Left ventricle myocardium inferior (tissue), 1 donor: ENCODE data around the gene ERN2. TPM values are rescaled to one million over a fixed set of nuclear protein-coding genes. Genes with fewer than 3 reads are reported as not detected.
"Not testable (repeated sequence)": the region's sequence is repeated elsewhere in the genome, so short reads cannot be mapped to it uniquely, and the experiment has no call there.

ENCODE experiments used
- DNase-seq: peaks from one replicate; pipeline ENCODE4 v3.0.0-alpha.2; 2020
- H3K27ac ChIP-seq: fragments of 200-600 bp; replicated peaks from 2 replicates; pipeline ENCODE4 v1.8.0; 2021
- H3K27me3 ChIP-seq: fragments of 200-600 bp; 2 replicates; pipeline ENCODE4 v1.8.0; 2021; ENCODE audit warnings: low read depth
- H3K36me3 ChIP-seq: fragments of 200-600 bp; 2 replicates; pipeline ENCODE4 v1.8.0; 2021
- H3K4me1 ChIP-seq: fragments of 200-600 bp; 2 replicates; pipeline ENCODE4 v1.8.0; 2021
- H3K4me3 ChIP-seq: fragments of 200-600 bp; 2 replicates; pipeline ENCODE4 v1.8.0; 2021; ENCODE audit warnings: mild to moderate bottlenecking, moderate library complexity
- H3K9me3 ChIP-seq: fragments of 200-600 bp; replicated peaks from 2 replicates; pipeline ENCODE4 v1.8.0; 2021
- CTCF ChIP-seq: fragments of 200-600 bp; IDR thresholded peaks from 2 replicates; pipeline ENCODE4 v1.8.0; 2021; ENCODE audit warnings: antibody characterized with exemption, mild to moderate bottlenecking, borderline replicate concordance
- intact Hi-C: fragments of 100-400 bp; cut with micrococcal nuclease; formaldehyde crosslinking; loops from one replicate; pipeline ENCODE4 v1.11.0; 2022
- total RNA-seq: library from RNA; stranded (reverse); fragmentation: NEBNext Ultra II Directional; extraction: Animal tissue kit (Norgen Biotek cat#: 25700); gene quantifications from one replicate; pipeline ENCODE4 v1.2.1, GENCODE V29; 2021
- donor health status: DM: no; HTN: yes; CAD: no; lungs with severe emphysema.

Gene ERN2
- total RNA-seq, 1 donor from 2014 or later = not detected

GRCh38 chr16:23739516-23739915 is 26.5 kb upstream of the ERN2 start:
- intact Hi-C loops = loop anchor here (10.0 kb wide), 1 partner anchor 295 kb away; no protein-coding TSS in a partner anchor
- H3K4me3 ChIP-seq = no peak overlapping the region

GRCh38 chr16:23737423-23738028 is 24.5 kb upstream of the ERN2 start:
- peaks cover 80% of the 10 kb centered on the region for H3K27me3 ChIP-seq
- not testable (repeated sequence) for H3K4me1 ChIP-seq, H3K36me3 ChIP-seq, H3K4me3 ChIP-seq, H3K9me3 ChIP-seq, DNase-seq, H3K27ac ChIP-seq
- intact Hi-C loops = loop anchor here (10.0 kb wide), 1 partner anchor 297 kb away; no protein-coding TSS in a partner anchor

More at GRCh38 chr16:23739516-23739915, 26.5 kb upstream of the ERN2 start:
- TF ChIP-seq CTCF = no peak
- peaks cover 80% of the 10 kb centered on the region for H3K27me3 ChIP-seq
- H3K36me3 ChIP-seq = no peaks in the 10 kb centered on the region
- H3K9me3 ChIP-seq = no peaks in the 10 kb centered on the region
- H3K4me1 ChIP-seq = no peaks in the 10 kb centered on the region
- DNase-seq = no peak
- H3K27ac ChIP-seq = no peak overlapping the region

GRCh38 chr16:23734176-23734893 is 21.3 kb upstream of the ERN2 start:
- no peak for DNase-seq
- H3K36me3 ChIP-seq = no peaks in the 10 kb centered on the region
- H3K9me3 ChIP-seq = no peaks in the 10 kb centered on the region
- no peak overlapping the region for H3K27ac ChIP-seq
- H3K27me3 ChIP-seq = peaks cover 68% of the 10 kb centered on the region
- intact Hi-C loops = loop anchor here (10.0 kb wide), 1 partner anchor 300 kb away; no protein-coding TSS in a partner anchor
- TF ChIP-seq CTCF = no peak
- no peak overlapping the region for H3K4me3 ChIP-seq
- H3K4me1 ChIP-seq = no peaks in the 10 kb centered on the region

GRCh38 chr16:23729503-23730424 is 16.7 kb upstream of the ERN2 start:
- H3K4me3 ChIP-seq = no peak overlapping the region
- H3K36me3 ChIP-seq = no peaks in the 10 kb centered on the region
- H3K27me3 ChIP-seq = peaks cover 45% of the 10 kb centered on the region
- H3K4me1 ChIP-seq = no peaks in the 10 kb centered on the region
- no peak overlapping the region for H3K27ac ChIP-seq
- no peak for TF ChIP-seq CTCF
- no peak for DNase-seq
- no peaks in the 10 kb centered on the region for H3K9me3 ChIP-seq
- intact Hi-C loops = loop anchor here (10.0 kb wide), 1 partner anchor 305 kb away; no protein-coding TSS in a partner anchor

GRCh38 chr16:23728112-23728477 is 15.1 kb upstream of the ERN2 start:
- no peak for TF ChIP-seq CTCF
- intact Hi-C loops = no loop called here
- Histone ChIP-seq H3K9me3 (peaks cover 11% of the 10 kb centered on the region), H3K36me3 (no peaks in the 10 kb centered on the region), H3K4me3 (no peak overlapping the region), H3K27me3 (peaks cover 36% of the 10 kb centered on the region), H3K27ac (no peak overlapping the region), H3K4me1 (no peaks in the 10 kb centered on the region)
- DNase-seq = no peak
